SH-SY5Y (cell line): Measurements from ENCODE around the gene RGS3.

Source experiments
- GATA2 ChIP-seq: IDR thresholded peaks from 2 replicates; pipeline ENCODE4 v1.6.1; 2011; ENCODE audit warnings: mild to moderate bottlenecking, low read depth, low read length
- GATA3 ChIP-seq: IDR thresholded peaks from 2 replicates; pipeline ENCODE4 v1.6.1; 2011; ENCODE audit warnings: low read depth, mild to moderate bottlenecking, low read length, moderate library complexity

RGS3 gene

DNA sequence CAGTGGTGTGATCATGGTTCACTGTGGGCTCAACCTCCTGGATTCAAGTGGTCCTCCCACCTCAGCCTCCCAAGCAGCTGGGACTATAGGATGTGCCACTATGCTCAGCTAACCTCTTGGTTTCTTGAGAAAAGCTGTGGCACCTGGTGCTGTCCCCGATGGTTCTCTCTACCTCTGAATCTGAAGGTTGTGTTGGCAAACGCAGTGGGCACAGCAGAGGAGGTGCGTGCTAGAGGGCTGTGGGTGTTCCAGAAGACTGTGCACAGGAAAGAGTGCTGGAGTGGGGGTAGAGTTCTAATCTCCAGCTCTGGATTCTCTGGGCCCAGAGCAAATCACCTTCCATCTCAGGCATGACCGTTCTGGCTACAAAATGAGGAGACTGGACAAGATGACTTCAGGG, 12.5 kb downstream of the RGS3 start:
- TF ChIP-seq GATA3 (no peak), GATA2 (no peak)

DNA sequence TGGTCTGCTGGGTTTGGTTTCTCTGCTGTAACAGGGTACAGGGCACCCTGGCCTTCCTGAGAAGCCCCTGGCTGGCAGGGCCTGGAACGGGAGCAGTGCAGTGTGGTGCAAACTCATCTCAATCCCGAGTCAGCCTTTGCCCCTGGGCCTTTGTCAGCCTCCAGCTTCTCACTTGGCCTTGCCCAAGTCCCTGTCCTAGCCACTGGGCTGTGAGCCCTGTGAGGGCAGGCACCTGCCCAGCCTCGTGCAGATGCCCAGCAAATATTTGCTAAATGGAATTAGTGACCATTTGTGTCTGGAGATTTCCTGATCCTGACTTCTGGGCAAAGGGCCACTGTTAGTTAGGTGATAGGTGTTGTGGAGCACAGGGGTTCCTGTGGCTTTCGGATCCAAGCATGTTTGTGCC, 13.0 kb downstream of the RGS3 start:
- TF ChIP-seq GATA2 (no peak), GATA3 (no peak)

DNA sequence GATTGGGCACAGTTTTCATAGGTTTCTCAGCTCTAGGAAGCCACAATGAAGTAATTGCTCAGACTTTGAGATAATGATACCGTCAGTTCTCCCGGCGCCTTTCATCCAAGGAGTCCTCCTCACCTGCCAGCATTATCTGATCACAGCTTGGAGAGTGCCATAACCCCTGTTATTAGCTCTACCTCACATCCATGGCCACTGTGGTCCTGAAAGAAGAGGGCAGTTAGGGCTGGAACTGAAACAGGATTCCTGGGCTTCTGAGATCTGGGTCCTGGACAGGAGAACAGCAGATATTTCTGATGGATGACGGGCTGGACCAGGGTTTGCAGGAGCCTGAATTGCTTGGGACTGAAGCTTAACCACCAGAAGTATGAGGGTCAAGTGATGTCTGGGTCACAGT, 13.5 kb downstream of the RGS3 start:
- TF ChIP-seq GATA2: no peak
- no peak for TF ChIP-seq GATA3

DNA sequence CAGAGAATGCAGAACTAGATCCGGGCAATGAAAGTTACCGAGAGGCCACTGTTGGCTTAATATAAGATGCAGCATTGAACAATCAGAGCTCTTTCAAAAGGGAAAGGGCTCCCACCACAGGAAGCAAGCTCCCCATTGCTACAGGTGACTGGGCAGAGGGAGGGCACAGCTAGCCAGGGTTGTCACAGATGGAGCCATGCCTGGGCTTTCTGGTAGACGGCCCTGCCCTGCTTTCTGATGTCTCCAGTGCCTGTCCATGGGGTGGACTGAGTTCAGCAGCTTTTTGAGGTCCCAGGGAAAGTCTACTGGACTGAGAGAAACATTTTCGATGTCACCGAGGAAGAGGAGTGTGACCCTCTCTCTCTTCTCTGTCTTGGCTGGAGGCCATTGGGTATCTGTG, 14.1 kb downstream of the RGS3 start:
- TF ChIP-seq GATA3 (no peak), GATA2 (no peak)

DNA sequence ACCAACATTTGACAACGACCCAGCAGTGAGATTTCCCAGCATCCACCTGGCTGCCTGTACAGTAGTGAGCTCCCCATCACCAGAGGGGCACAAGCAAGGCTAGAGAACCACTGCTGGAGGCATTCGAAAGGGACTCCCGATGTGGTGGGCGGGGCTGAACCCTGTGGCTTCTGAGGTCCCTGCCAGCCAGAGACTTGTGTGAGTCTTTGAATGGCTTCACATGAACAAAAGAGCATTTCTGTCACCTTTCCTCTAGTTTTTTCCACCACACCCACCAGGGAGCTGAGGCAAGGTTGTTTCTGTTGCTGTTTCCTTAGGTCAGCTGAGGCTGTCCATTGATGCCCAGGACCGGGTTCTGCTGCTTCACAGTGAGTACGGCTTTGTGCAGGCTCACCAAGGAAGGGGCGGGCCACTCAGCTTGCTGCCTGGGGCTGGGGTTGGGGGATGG, 15.7 kb downstream of the RGS3 start:
- TF ChIP-seq GATA3: no peak
- TF ChIP-seq GATA2: no peak

DNA sequence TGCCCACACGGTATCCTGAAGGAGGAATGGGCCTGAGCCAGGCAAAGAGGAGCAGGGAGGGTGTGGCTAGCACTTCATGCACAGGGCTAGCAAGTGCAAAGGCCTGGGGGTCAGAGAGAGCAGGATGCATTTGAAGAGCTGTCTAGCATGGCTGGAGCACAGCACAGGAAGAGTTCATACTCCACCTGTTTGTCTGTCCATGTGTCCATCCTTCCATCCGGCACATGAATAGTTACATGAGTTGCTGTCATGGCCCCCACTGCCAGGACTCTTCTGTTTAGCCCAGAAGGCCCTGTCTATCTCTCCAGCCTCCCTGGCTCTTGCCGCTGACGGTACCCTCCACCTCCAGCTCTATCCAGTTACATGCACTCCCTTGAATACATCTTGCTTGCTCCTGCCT, 17.1 kb downstream of the RGS3 start:
- TF ChIP-seq GATA3 (no peak), GATA2 (no peak)

DNA sequence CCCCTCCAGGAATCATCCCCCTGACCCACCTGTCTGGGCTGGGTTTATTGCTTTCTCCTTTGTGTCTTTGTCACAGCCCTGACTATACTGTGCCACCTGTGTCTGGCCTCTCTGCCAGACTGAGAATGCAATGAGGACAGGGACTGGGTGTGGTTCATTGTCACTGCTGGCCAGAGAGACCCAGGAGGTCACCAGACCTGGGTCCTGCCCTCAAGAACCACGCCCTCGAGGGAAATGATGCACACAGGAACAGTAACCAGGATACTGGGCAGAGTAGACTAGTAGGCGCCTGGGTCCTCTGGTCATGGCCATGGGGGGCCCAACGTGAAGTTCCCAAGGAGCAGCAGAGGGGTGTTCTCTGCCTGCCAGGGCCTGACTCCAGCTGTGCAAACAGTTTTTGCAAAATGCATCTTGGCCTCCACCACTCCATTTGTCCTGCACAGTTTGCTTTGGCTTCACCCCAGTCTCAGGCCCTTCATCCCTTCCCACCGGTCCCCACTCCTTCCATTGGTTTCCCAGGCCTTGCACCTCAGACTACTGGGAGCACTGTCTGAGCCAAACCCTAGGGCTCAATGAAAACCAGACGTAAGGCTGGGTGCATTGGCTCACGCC, 17.8 kb downstream of the RGS3 start:
- TF ChIP-seq GATA3: no peak
- no peak for TF ChIP-seq GATA2

DNA sequence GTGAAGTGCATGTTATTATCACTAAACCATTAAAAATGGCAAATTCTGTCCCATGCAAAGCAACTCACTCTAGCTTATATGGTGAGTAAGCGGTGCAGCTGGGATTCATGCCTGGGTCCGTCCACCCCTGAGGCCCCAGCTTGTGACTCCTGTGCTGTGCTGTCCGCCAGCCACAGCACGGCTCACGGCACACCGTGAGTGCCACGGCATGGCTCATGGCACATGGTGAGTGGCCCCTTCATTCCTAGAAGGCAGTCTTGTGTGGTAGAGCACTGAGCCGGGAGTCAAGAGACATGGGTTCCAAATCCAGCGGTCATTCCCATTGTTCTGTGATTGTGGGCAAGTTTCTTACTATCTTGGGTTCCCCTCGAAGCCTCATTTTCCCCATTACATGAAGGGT, 18.8 kb downstream of the RGS3 start:
- TF ChIP-seq GATA3 (no peak), GATA2 (no peak)

DNA sequence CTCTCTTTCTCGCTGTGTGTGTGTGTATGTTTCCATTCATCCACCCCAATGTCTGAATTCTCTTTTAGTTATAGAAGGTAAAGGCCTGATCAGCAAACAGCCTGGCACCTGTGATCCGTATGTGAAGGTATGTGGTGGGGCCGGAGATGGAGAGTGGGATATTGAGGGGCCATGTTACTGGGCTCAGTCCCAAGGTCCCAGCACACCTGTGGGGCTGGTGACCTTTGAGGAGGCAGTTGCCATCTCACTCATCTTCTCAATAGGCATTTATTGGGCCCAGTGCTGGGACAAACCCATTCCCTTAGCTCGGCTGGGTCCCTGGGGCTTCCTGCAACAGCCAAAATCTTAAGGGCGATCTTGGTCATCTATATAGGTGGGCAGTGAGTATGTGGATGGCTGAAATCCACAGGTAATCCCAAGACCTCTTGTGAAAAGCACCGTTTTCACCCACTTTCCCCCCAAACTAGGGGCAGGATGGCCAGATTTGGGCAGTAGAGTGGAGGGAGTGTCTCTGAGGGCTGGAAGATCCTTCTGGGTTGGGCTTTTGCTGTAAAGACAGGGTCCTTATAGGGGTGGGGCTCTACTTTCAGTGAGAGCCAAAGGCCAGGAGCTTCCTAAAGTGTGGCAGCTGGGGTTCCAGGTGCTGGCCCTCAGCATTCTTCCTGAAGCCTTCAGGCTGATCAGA, 19.6 kb downstream of the RGS3 start:
- no peak for TF ChIP-seq GATA2
- no peak for TF ChIP-seq GATA3

DNA sequence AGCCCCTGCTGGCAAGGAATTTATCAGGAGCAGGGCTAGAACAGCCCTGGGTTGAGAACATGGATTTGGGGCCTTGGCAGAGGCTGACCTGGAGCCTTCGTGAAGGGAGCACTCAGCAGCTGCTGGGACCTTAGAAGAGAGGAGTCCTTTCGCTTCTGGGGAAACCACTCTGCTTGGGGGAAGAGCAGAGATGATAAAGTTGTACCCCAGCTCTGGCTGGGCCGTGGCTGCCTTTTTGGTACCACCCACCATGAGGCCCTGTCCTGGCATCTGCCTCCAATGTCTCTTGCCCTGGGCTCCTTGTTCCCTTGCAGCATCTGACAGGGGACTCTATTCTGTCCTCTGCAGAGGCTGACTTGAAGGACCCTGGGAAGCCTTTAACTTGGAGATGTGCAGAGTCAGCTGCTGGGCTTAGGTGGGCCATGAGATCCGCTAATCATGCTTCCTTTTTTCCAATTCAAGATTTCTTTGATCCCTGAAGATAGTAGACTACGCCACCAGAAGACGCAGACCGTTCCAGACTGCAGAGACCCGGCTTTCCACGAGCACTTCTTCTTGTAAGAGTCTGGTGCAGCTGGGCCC, 20.2 kb downstream of the RGS3 start:
- no peak for TF ChIP-seq GATA3
- no peak for TF ChIP-seq GATA2

DNA sequence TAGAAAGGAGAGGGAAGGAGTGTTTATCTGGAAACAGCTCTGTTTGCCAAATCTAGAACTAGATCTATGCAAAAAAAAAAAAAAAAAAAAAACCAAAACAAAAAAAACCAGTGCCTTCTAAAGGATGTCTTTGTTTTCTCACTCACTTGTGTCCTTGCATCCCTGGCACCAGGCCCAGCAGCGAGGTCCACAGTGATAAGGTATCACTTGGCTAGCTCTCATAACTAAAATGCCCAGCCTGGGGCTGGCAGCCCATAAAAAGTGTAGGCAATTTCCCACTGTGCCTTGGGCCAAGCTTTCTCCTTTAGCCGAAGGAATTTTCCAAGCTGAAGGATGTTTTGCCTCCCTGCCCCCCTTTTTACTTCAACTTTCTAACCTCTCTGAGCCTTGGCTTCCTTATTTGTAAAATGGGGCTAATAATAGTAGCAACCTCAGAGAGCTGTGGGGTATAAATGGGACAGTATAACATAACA, 20.8 kb downstream of the RGS3 start:
- TF ChIP-seq GATA2 (peak; percentile 95), GATA3 (no peak)

DNA sequence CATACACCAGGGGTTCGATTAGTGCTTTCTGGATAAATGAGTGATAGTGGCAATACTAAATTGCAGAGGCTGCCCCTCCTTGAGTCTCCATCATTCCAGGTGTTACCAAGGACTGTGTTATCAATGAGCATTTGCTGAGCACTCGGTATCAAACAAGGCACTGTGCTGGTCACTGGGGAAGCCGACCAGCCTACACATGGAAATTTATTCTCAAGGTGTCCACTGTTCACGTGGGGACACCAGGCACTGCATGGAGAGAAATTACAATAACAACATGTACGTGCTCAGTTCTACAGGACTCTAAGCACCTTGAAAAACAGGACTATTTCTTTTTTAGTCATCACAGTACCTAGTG, 22.2 kb downstream of the RGS3 start:
- no peak for TF ChIP-seq GATA3

DNA sequence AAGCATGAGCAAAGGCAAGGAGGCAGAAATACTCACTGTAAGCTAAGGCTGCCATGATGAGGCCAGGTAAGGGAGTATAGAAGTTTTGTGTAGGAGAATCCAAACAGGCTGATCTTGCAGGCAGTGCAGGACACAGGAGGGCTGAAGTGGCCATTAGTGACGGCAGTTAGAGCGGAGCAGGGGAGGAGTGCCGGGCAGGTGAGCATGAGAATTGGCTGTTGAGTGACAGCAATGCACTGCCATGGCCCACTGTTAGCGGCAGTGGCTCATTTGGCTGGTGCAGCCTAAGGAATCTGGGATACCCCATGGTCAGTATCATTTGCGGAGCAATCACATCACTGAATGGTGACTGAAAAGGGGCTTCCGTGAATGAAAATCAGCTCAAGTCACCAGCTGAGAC, 22.8 kb downstream of the RGS3 start:
- TF ChIP-seq GATA3 (no peak), GATA2 (no peak)

DNA sequence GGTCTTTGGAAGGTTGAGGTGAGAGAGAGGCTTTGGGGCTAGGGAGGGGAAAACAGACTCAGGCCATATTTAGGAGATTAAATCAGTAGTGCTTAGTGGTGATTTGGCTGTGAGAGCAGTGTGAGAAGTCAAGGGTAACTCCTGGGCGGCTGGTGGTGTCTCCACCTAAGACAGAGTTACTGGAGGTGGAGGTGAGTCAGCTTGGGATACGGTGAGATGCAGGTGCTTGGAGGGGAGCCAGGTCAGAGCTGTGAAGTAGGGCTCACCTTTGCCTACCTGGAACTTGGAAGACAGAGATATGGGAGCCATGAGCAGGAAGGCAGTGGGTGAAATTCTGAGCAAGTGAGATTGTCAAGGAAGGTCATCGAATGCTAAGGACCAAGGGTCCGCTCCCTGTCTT, 24.5 kb downstream of the RGS3 start:
- TF ChIP-seq GATA3 (no peak), GATA2 (no peak)

DNA sequence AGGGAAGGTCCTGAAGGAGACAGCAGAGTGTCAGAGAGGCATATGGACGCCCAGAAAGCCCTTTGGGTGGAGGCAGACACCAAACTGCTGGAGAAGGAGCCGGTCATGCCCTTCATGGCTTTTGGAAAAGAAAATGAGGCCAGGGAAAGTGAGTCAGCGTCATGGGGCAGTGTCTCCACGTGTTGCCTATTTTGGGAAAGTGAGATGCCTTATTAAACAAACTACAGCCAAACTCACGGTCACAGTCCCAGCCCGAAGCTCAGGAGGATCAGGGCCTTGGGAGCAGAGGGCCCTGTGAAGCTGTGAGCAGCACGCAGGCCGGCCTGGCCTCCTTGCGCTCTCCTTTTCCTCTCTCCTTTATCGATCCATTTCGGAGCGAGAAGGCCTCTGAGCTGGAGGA, 25.0 kb downstream of the RGS3 start:
- no peak for TF ChIP-seq GATA2
- TF ChIP-seq GATA3: no peak
